ENCODE results near the gene ELF5.

The ELF5 gene

DNA sequence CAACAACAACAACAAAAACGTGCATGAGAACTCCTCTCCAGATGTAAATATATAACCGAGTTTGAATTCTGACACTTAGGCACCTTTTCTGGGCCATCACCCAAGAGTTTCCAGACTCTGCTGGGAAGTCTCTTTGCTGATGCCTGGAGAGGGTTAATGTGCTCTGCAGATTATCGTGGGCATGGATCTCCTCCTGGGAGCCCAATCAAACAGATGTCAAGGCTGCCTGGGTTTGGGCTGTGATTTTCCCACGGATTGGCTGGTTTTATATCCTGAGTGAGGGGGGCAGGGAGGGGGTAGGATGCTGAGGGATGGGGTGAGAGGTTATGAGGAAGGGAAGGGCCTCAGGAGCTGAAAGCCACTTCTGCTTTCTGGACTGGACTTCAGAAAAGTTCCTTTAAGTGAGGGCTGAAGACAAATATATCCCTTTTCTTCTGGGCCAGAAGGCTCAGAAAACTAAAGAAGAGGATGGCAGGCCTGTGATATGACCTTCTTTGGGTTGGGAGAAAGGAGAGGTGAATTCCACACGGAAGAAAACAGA, 4.2 kb downstream of the ELF5 start:
- Histone ChIP-seq H3K4me1 (ENCODE audit: control insufficient read depth in 2 of 2, insufficient read depth in 2 of 2, low read length in 2 of 2) (no peaks in the 10 kb centered on the region), H3K27me3 (ENCODE audit: control insufficient read depth in 2 of 2, insufficient read depth in 2 of 2, low read length in 2 of 2) (no peaks in the 10 kb centered on the region), H3K9ac (ENCODE audit: low read depth in 1 of 2, low read length in 2 of 2) (no peak overlapping the region), H3K4me3 (ENCODE audit: low read length in 2 of 2) (no peak overlapping the region), H3K9me3 (ENCODE audit: control insufficient read depth in 2 of 2, low read length in 2 of 2) (no peaks in the 10 kb centered on the region), H3K27ac (ENCODE audit: low read depth in 2 of 2, low read length in 2 of 2) (no peak overlapping the region), H3K36me3 (ENCODE audit: control insufficient read depth in 2 of 2, insufficient read depth in 2 of 2, low read length in 2 of 2) (no peaks in the 10 kb centered on the region)

DNA sequence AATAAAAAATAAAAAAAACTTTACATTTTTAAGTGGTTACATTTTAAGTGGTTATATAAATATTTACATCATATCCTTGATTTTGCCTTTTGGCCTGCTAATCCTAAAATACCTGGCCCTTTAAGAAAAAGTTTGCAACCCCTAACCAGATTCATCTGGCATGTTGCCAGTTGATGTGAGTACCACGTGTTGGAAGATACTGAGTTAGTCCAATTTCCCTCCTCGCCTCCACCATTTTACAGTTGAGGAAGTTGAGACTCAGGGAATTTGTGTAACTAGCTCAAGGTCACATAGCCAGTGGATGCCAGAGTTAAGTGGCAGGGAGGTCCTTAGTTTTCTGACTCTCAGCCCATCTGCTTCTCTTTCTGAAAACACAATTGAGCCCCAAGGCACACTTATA, 5.1 kb downstream of the ELF5 start:
- no peaks in the 10 kb centered on the region for H3K9me3 ChIP-seq (ENCODE audit: control insufficient read depth in 2 of 2, low read length in 2 of 2)
- H3K4me3 ChIP-seq (ENCODE audit: low read length in 2 of 2): no peak overlapping the region
- no peaks in the 10 kb centered on the region for H3K27me3 ChIP-seq (ENCODE audit: control insufficient read depth in 2 of 2, insufficient read depth in 2 of 2, low read length in 2 of 2)
- no peak overlapping the region for H3K27ac ChIP-seq (ENCODE audit: low read depth in 2 of 2, low read length in 2 of 2)
- no peak overlapping the region for H3K9ac ChIP-seq (ENCODE audit: low read depth in 1 of 2, low read length in 2 of 2)
- H3K4me1 ChIP-seq (ENCODE audit: control insufficient read depth in 2 of 2, insufficient read depth in 2 of 2, low read length in 2 of 2): no peaks in the 10 kb centered on the region
- H3K36me3 ChIP-seq (ENCODE audit: control insufficient read depth in 2 of 2, insufficient read depth in 2 of 2, low read length in 2 of 2): no peaks in the 10 kb centered on the region

DNA sequence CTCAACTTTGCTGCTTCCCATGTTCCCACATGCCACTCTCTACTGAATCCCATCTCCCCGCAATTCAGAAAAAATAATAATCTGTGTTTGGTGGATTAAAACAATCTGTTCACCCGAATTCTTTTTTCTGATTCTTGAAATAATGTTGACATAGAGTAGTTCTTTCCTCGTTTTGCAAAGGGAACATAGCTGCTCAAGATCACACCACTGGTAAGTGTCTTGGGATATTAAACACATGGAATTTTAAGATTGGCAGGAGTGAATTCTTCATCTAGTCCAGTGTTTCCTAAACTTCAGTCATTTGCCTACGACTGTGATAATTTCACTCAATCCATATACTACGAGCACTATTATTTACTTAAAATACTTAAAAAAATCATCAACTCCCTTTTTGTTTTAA, 6.0 kb downstream of the ELF5 start:
- no peaks in the 10 kb centered on the region for H3K4me1 ChIP-seq (ENCODE audit: control insufficient read depth in 2 of 2, insufficient read depth in 2 of 2, low read length in 2 of 2)

DNA sequence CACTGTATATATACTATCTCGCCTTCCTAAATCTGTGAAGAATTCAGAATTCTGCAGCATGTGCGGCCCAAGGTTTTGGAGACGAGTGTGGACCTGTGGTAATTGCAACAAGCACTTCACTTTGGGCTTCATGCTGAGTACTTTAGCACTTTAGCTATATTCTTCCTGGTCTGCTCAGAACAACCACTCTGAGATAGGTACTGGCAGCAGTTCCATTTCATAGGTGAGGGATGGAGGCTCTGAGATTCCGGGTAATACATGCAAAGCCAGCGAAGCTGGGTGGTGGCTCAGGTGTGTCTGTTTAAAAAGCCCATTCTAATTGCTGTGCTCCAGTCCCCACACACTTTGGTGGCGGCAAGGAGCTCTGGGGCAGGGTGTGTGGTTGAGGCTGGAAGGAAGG, 6.4 kb downstream of the ELF5 start:
- Histone ChIP-seq H3K4me3 (ENCODE audit: low read length in 2 of 2) (no peak overlapping the region), H3K27me3 (ENCODE audit: control insufficient read depth in 2 of 2, insufficient read depth in 2 of 2, low read length in 2 of 2) (no peaks in the 10 kb centered on the region), H3K27ac (ENCODE audit: low read depth in 2 of 2, low read length in 2 of 2) (no peak overlapping the region), H3K9me3 (ENCODE audit: control insufficient read depth in 2 of 2, low read length in 2 of 2) (no peaks in the 10 kb centered on the region), H3K4me1 (ENCODE audit: control insufficient read depth in 2 of 2, insufficient read depth in 2 of 2, low read length in 2 of 2) (no peaks in the 10 kb centered on the region), H3K36me3 (ENCODE audit: control insufficient read depth in 2 of 2, insufficient read depth in 2 of 2, low read length in 2 of 2) (no peaks in the 10 kb centered on the region), H3K9ac (ENCODE audit: low read depth in 1 of 2, low read length in 2 of 2) (no peak overlapping the region)

More for the DNA sequence above, 6.0 kb downstream of the ELF5 start:
- Histone ChIP-seq H3K9me3 (ENCODE audit: control insufficient read depth in 2 of 2, low read length in 2 of 2) (no peaks in the 10 kb centered on the region), H3K9ac (ENCODE audit: low read depth in 1 of 2, low read length in 2 of 2) (no peak overlapping the region), H3K27me3 (ENCODE audit: control insufficient read depth in 2 of 2, insufficient read depth in 2 of 2, low read length in 2 of 2) (no peaks in the 10 kb centered on the region), H3K27ac (ENCODE audit: low read depth in 2 of 2, low read length in 2 of 2) (no peak overlapping the region), H3K36me3 (ENCODE audit: control insufficient read depth in 2 of 2, insufficient read depth in 2 of 2, low read length in 2 of 2) (no peaks in the 10 kb centered on the region), H3K4me3 (ENCODE audit: low read length in 2 of 2) (no peak overlapping the region)

DNA sequence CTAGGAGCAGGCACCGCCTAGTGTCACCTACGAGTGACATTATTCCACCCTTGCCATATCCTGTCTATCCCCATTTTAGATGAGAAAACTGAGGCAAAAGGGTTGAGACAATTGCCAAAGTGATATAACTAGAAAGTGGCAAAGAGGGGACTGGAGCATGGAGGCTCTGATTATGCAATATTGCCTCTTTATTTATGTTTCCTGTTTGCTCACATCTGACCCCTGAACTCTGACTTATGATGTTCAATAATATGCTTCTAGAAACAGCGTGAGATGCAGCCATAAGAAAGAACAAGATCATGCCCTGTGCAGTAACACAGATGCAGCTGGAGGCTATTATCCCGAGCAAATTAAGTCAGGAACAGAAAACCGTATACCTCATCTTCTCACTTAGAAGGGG, 7.7 kb downstream of the ELF5 start:
- Histone ChIP-seq H3K9ac (ENCODE audit: low read depth in 1 of 2, low read length in 2 of 2) (no peak overlapping the region), H3K9me3 (ENCODE audit: control insufficient read depth in 2 of 2, low read length in 2 of 2) (no peaks in the 10 kb centered on the region), H3K4me1 (ENCODE audit: control insufficient read depth in 2 of 2, insufficient read depth in 2 of 2, low read length in 2 of 2) (no peaks in the 10 kb centered on the region), H3K27me3 (ENCODE audit: control insufficient read depth in 2 of 2, insufficient read depth in 2 of 2, low read length in 2 of 2) (no peaks in the 10 kb centered on the region), H3K27ac (ENCODE audit: low read depth in 2 of 2, low read length in 2 of 2) (no peak overlapping the region), H3K4me3 (ENCODE audit: low read length in 2 of 2) (no peak overlapping the region), H3K36me3 (ENCODE audit: control insufficient read depth in 2 of 2, insufficient read depth in 2 of 2, low read length in 2 of 2) (no peaks in the 10 kb centered on the region)

DNA sequence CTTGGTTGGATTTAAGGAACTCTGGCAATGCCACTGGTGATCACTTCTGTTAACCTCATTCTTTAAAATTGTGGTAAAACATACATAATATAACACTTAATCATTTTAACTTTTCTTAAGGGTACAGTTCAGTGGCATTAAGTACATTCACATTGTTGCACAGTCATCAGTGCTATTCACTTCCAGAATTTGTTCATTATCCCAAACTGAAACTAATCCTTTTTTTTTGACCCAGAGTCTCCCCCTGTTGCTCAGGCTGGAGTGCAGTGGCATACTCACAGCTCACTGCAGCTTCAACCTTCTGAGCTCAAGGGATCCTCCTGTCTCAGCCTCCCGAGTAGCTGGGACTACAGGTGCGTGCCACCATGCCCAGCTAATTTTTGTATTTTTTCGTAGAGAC, 10.6 kb downstream of the ELF5 start:
- Histone ChIP-seq H3K4me1 (ENCODE audit: control insufficient read depth in 2 of 2, insufficient read depth in 2 of 2, low read length in 2 of 2) (no peaks in the 10 kb centered on the region), H3K9ac (ENCODE audit: low read depth in 1 of 2, low read length in 2 of 2) (no peak overlapping the region), H3K27me3 (ENCODE audit: control insufficient read depth in 2 of 2, insufficient read depth in 2 of 2, low read length in 2 of 2) (no peaks in the 10 kb centered on the region), H3K36me3 (ENCODE audit: control insufficient read depth in 2 of 2, insufficient read depth in 2 of 2, low read length in 2 of 2) (no peaks in the 10 kb centered on the region), H3K9me3 (ENCODE audit: control insufficient read depth in 2 of 2, low read length in 2 of 2) (no peaks in the 10 kb centered on the region), H3K27ac (ENCODE audit: low read depth in 2 of 2, low read length in 2 of 2) (no peak overlapping the region), H3K4me3 (ENCODE audit: low read length in 2 of 2) (no peak overlapping the region)

DNA sequence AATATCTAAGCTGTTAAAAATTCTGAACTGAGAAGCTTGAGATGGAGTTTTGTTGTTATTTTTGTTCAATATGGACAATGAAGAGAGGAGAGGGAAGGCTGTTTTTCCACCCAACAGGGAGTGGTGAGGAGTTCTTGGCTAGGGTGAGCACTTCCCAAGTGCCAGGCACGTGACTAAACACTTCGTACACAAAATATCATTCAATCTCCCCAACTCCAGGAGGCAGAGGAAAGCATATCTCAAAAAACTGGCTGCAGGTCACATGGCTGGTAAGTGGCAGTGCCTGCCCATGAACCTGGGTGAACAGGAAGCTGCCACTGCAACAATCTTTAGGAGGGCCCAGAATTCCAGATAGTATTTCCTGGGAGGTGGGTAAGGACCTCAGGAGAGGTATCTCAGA, 11.6 kb downstream of the ELF5 start:
- Histone ChIP-seq H3K4me1 (ENCODE audit: control insufficient read depth in 2 of 2, insufficient read depth in 2 of 2, low read length in 2 of 2) (no peaks in the 10 kb centered on the region), H3K27ac (ENCODE audit: low read depth in 2 of 2, low read length in 2 of 2) (no peak overlapping the region), H3K27me3 (ENCODE audit: control insufficient read depth in 2 of 2, insufficient read depth in 2 of 2, low read length in 2 of 2) (no peaks in the 10 kb centered on the region), H3K36me3 (ENCODE audit: control insufficient read depth in 2 of 2, insufficient read depth in 2 of 2, low read length in 2 of 2) (no peaks in the 10 kb centered on the region), H3K9ac (ENCODE audit: low read depth in 1 of 2, low read length in 2 of 2) (no peak overlapping the region), H3K4me3 (ENCODE audit: low read length in 2 of 2) (no peak overlapping the region), H3K9me3 (ENCODE audit: control insufficient read depth in 2 of 2, low read length in 2 of 2) (no peaks in the 10 kb centered on the region)

DNA sequence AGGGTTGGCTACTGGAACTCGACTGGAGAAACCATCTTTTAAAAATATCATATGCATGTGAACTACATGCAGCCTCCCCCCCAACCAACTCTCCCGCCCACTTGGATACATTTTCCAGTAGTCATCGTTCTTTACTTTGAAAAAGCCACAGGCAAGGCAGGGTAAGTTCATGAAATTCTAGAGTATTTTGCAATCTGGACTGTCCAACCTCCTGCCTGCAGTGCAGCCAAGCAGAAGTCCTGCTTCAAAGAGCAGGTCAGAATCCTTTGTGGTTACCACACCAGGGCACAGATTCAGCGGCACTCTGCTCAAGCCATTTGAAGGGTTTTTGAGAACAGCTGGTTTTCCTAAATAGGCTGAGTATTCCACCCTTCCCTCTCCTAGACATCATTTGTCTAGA, 12.1 kb downstream of the ELF5 start:
- no peak overlapping the region for H3K4me3 ChIP-seq (ENCODE audit: low read length in 2 of 2)
- no peak overlapping the region for H3K27ac ChIP-seq (ENCODE audit: low read depth in 2 of 2, low read length in 2 of 2)
- H3K9me3 ChIP-seq (ENCODE audit: control insufficient read depth in 2 of 2, low read length in 2 of 2): no peaks in the 10 kb centered on the region
- H3K27me3 ChIP-seq (ENCODE audit: control insufficient read depth in 2 of 2, insufficient read depth in 2 of 2, low read length in 2 of 2): no peaks in the 10 kb centered on the region
- H3K36me3 ChIP-seq (ENCODE audit: control insufficient read depth in 2 of 2, insufficient read depth in 2 of 2, low read length in 2 of 2): no peaks in the 10 kb centered on the region
- no peaks in the 10 kb centered on the region for H3K4me1 ChIP-seq (ENCODE audit: control insufficient read depth in 2 of 2, insufficient read depth in 2 of 2, low read length in 2 of 2)
- no peak overlapping the region for H3K9ac ChIP-seq (ENCODE audit: low read depth in 1 of 2, low read length in 2 of 2)

DNA sequence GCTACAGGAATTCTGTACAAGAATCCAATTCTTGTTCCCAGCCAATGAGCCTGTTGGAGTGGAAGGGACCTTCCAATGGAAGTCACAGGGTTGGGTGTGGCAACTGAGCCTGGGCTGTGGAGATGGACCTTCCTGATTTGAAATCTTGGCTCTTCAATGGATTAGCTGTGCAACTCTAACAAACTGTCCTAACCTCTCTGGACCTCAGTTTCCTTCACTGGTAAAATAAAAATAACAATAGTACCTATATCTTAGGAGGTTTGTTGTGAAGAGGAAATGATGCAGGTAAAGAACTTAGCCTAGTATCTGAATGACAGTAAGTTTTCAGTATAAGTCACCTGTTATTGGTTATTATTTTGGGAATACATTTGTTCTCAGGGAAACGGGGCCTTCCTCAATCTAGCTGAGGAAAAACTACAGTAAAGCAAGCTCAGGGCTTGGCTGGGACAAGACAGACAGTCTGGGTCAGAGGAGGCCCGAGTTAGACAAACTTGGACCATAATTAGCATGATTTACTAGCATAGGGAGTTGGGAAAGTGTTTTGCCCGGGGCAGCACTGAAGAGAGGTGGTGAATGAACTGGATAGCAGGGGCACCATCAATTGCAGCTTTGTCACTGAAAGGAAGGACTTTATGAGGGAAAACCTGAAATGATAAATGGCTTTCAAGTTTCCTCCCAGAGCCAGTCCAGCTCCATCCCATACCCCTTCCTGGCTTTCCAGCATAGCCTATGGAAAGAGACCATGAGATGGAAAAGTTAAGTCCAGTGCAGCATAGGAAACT, 13.7 kb downstream of the ELF5 start:
- no peaks in the 10 kb centered on the region for H3K4me1 ChIP-seq (ENCODE audit: control insufficient read depth in 2 of 2, insufficient read depth in 2 of 2, low read length in 2 of 2)
- H3K9ac ChIP-seq (ENCODE audit: low read depth in 1 of 2, low read length in 2 of 2): no peak overlapping the region
- no peak overlapping the region for H3K27ac ChIP-seq (ENCODE audit: low read depth in 2 of 2, low read length in 2 of 2)
- H3K27me3 ChIP-seq (ENCODE audit: control insufficient read depth in 2 of 2, insufficient read depth in 2 of 2, low read length in 2 of 2): no peaks in the 10 kb centered on the region
- no peaks in the 10 kb centered on the region for H3K9me3 ChIP-seq (ENCODE audit: control insufficient read depth in 2 of 2, low read length in 2 of 2)
- H3K4me3 ChIP-seq (ENCODE audit: low read length in 2 of 2): no peak overlapping the region
- no peaks in the 10 kb centered on the region for H3K36me3 ChIP-seq (ENCODE audit: control insufficient read depth in 2 of 2, insufficient read depth in 2 of 2, low read length in 2 of 2)

DNA sequence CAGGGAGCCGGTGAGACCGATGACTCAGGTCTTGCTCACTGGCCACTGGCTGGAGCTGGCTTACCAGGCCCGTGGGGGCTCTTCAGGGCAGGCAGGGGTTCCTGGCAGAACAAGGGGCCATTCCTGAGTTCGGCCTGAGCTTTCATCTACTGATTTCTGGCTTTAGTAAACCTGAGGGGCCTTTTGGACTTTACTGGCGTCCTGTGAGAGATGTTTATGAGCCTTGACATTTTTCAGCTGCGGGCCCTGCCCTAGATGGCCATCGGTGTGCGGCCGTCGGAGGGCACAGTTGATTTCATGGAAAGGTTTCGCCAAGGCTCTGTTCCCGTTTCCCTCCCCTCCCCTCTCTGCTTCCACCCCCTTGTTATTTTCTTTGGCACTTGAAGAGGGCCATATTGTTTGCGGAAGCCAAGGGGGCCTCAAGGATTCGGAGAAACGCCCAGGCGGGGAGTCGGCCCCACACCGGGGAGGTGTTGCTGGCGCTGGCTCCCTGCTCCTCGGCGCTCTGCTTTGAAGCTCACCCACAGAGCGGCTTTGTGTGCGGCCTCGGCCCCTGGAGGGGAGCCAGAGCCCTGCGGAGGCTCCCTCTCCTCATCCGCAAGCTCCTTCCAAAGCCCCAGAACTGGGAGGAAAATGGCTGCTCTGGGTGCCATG, 17.7 kb downstream of the ELF5 start:
- Histone ChIP-seq H3K4me3 (ENCODE audit: low read length in 2 of 2) (no peak overlapping the region), H3K4me1 (ENCODE audit: control insufficient read depth in 2 of 2, insufficient read depth in 2 of 2, low read length in 2 of 2) (no peaks in the 10 kb centered on the region), H3K9ac (ENCODE audit: low read depth in 1 of 2, low read length in 2 of 2) (no peak overlapping the region), H3K9me3 (ENCODE audit: control insufficient read depth in 2 of 2, low read length in 2 of 2) (no peaks in the 10 kb centered on the region), H3K27me3 (ENCODE audit: control insufficient read depth in 2 of 2, insufficient read depth in 2 of 2, low read length in 2 of 2) (peaks cover 0 to 3% of the 10 kb centered on the region in 2 donors), H3K36me3 (ENCODE audit: control insufficient read depth in 2 of 2, insufficient read depth in 2 of 2, low read length in 2 of 2) (no peaks in the 10 kb centered on the region), H3K27ac (ENCODE audit: low read depth in 2 of 2, low read length in 2 of 2) (no peak overlapping the region)

All from mucosa of rectum (tissue), 2 donors.